ENCODE data around the gene TBC1D14. TPM values are rescaled to one million over a fixed set of nuclear protein-coding genes. Genes with fewer than 3 reads are reported as not detected.

The TBC1D14 gene
- total and polyA plus RNA-seq, 9 of the 15 experiments (the other 6 are each of a cell fraction or from before 2014, with no cell fraction given) = 2.1 to 59.6 (median 44.8) TPM

GRCh38 chr4:6916587-6917460, 7.2 kb downstream of the TBC1D14 start (continued):
- TF ChIP-seq, protein P1, sequence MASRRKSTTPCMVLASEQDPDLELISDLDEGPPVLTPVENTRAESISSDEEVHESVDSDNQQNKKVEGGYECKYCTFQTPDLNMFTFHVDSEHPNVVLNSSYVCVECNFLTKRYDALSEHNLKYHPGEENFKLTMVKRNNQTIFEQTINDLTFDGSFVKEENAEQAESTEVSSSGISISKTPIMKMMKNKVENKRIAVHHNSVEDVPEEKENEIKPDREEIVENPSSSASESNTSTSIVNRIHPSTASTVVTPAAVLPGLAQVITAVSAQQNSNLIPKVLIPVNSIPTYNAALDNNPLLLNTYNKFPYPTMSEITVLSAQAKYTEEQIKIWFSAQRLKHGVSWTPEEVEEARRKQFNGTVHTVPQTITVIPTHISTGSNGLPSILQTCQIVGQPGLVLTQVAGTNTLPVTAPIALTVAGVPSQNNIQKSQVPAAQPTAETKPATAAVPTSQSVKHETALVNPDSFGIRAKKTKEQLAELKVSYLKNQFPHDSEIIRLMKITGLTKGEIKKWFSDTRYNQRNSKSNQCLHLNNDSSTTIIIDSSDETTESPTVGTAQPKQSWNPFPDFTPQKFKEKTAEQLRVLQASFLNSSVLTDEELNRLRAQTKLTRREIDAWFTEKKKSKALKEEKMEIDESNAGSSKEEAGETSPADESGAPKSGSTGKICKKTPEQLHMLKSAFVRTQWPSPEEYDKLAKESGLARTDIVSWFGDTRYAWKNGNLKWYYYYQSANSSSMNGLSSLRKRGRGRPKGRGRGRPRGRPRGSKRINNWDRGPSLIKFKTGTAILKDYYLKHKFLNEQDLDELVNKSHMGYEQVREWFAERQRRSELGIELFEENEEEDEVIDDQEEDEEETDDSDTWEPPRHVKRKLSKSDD (conservative IDR thresholded peaks at IDR 0.05; ENCODE audit: low read length) = no peak
- TF ChIP-seq ZBTB40 (IDR thresholded peaks at IDR 0.05) = no peak
- TF ChIP-seq ZBTB40 (CRISPR knock-in tag; IDR thresholded peaks at IDR 0.05) = no peak
- TF ChIP-seq ELK1 (CRISPR knock-in tag; IDR thresholded peaks at IDR 0.05) = no peak
- no peak for TF ChIP-seq HSF4 (CRISPR knock-in tag; IDR thresholded peaks at IDR 0.05; ENCODE audit: borderline replicate concordance)
- TF ChIP-seq, protein P2, sequence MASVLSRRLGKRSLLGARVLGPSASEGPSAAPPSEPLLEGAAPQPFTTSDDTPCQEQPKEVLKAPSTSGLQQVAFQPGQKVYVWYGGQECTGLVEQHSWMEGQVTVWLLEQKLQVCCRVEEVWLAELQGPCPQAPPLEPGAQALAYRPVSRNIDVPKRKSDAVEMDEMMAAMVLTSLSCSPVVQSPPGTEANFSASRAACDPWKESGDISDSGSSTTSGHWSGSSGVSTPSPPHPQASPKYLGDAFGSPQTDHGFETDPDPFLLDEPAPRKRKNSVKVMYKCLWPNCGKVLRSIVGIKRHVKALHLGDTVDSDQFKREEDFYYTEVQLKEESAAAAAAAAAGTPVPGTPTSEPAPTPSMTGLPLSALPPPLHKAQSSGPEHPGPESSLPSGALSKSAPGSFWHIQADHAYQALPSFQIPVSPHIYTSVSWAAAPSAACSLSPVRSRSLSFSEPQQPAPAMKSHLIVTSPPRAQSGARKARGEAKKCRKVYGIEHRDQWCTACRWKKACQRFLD (CRISPR knock-in tag; IDR thresholded peaks at IDR 0.05) = peak; percentile 76
- TF ChIP-seq SMAD1 (IDR thresholded peaks at IDR 0.05; ENCODE audit: low read depth, low read length, partially characterized antibody) = peak; percentile 55
- peak; percentile 40; the same call in 1 of the 2 replicates for TF ChIP-seq CEBPG (CRISPR knock-in tag; IDR thresholded peaks at IDR 0.05)
- no peak for TF ChIP-seq CEBPG (tag; conservative IDR thresholded peaks at IDR 0.05 in 1 of 2, IDR thresholded peaks at IDR 0.05 in 1 of 2)
- TF ChIP-seq PCBP2 (IDR thresholded peaks at IDR 0.05; ENCODE audit: low read depth, low read length, poor library complexity, severe bottlenecking) = no peak

All from K562 (cell line).